ENCODE data around the gene UAP1L1. TPM values are rescaled to one million over a fixed set of nuclear protein-coding genes. Genes with fewer than 3 reads are reported as not detected.
A peak's percentile ranks its signal among the peaks of the same experiment; 100 is the strongest.

UAP1L1 gene
- total and polyA plus RNA-seq, 9 of the 15 experiments (the other 6 are each of a cell fraction or from before 2014, with no cell fraction given) = 0.20 to 8.6 (median 3.7) TPM

DNA sequence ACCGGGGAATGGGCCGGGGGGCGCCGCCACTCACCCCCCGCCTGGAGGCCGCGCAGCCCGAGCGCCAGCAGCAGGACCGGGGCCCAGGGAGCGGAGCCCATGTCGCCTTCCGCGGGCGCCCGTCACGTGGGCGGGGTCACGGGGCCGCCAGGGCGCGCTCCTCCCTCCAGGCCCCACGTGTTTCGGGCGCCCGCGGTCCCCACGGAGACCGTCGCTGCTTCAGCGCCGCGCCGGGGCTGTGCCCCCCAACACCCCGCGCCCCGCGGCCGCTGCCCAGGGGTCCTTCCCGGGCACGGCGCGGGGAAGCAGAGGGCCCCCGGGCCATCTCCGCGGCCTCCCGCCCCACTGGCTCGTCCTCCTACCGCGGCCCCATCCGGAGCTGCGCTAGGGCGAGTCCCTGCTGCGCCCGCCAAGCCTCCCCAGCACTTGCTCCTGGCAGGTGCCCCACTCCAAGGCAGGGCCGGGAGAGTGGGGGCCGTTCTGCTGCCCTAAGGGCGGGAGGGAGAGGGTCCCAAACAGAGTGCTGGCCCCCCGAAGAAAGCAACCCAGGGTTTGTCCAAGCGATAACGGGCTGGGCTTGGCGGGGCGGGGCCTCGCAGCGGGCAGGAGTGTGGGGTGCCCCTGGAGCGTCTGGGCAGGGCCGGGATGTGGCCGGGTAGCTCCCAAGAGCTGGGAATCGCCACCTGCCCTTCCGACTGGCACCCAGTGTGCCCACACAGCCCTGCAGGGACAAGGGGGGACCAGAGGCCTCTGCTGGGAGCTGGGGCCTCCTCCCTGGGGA lies 37.5 kb downstream of the UAP1L1 start, which contains the start of gene DPP7 (continued):
- TF ChIP-seq ZNF274 (IDR thresholded peaks at IDR 0.05; ENCODE audit: borderline replicate concordance, low read depth, low read length) = no peak
- TF ChIP-seq SMC3 (conservative IDR thresholded peaks at IDR 0.05; ENCODE audit: insufficient read depth, low read depth, low read length) = no peak
- no peak for TF ChIP-seq ADNP (tag; IDR thresholded peaks at IDR 0.05)
- no peak for TF ChIP-seq BDP1 (IDR thresholded peaks at IDR 0.05; ENCODE audit: insufficient read depth, insufficient read length)
- no peak for TF ChIP-seq SP2 (IDR thresholded peaks at IDR 0.05; ENCODE audit: extremely low read depth, low read depth, low read length, poor library complexity, severe bottlenecking)
- no peak for TF ChIP-seq HNRNPLL (IDR thresholded peaks at IDR 0.05; ENCODE audit: low read depth, low read length, poor library complexity, severe bottlenecking)
- TF ChIP-seq DEAF1 (CRISPR knock-in tag; IDR thresholded peaks at IDR 0.05) = no peak
- TF ChIP-seq ZNF511 (CRISPR knock-in tag; IDR thresholded peaks at IDR 0.05) = peak; percentile 76; the same call in 1 of the 2 replicates
- TF ChIP-seq NR4A1 (CRISPR knock-in tag; IDR thresholded peaks at IDR 0.05) = no peak
- TF ChIP-seq NR4A1 (tag; IDR thresholded peaks at IDR 0.05) = no peak
- no peak for TF ChIP-seq POLR2B (IDR thresholded peaks at IDR 0.05; ENCODE audit: low read depth, partially characterized antibody)
- TF ChIP-seq, protein P1, sequence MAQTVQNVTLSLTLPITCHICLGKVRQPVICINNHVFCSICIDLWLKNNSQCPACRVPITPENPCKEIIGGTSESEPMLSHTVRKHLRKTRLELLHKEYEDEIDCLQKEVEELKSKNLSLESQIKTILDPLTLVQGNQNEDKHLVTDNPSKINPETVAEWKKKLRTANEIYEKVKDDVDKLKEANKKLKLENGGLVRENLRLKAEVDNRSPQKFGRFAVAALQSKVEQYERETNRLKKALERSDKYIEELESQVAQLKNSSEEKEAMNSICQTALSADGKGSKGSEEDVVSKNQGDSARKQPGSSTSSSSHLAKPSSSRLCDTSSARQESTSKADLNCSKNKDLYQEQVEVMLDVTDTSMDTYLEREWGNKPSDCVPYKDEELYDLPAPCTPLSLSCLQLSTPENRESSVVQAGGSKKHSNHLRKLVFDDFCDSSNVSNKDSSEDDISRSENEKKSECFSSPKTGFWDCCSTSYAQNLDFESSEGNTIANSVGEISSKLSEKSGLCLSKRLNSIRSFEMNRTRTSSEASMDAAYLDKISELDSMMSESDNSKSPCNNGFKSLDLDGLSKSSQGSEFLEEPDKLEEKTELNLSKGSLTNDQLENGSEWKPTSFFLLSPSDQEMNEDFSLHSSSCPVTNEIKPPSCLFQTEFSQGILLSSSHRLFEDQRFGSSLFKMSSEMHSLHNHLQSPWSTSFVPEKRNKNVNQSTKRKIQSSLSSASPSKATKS (CRISPR knock-in tag; IDR thresholded peaks at IDR 0.05) = no peak
- no peak for TF ChIP-seq CCAR2 (IDR thresholded peaks at IDR 0.05; ENCODE audit: low read depth, low read length)
- no peak for TF ChIP-seq PHB2 (IDR thresholded peaks at IDR 0.05; ENCODE audit: low read depth)
- TF ChIP-seq, protein P2, sequence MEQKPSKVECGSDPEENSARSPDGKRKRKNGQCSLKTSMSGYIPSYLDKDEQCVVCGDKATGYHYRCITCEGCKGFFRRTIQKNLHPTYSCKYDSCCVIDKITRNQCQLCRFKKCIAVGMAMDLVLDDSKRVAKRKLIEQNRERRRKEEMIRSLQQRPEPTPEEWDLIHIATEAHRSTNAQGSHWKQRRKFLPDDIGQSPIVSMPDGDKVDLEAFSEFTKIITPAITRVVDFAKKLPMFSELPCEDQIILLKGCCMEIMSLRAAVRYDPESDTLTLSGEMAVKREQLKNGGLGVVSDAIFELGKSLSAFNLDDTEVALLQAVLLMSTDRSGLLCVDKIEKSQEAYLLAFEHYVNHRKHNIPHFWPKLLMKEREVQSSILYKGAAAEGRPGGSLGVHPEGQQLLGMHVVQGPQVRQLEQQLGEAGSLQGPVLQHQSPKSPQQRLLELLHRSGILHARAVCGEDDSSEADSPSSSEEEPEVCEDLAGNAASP (IDR thresholded peaks at IDR 0.05) = no peak
- TF ChIP-seq, protein P3, sequence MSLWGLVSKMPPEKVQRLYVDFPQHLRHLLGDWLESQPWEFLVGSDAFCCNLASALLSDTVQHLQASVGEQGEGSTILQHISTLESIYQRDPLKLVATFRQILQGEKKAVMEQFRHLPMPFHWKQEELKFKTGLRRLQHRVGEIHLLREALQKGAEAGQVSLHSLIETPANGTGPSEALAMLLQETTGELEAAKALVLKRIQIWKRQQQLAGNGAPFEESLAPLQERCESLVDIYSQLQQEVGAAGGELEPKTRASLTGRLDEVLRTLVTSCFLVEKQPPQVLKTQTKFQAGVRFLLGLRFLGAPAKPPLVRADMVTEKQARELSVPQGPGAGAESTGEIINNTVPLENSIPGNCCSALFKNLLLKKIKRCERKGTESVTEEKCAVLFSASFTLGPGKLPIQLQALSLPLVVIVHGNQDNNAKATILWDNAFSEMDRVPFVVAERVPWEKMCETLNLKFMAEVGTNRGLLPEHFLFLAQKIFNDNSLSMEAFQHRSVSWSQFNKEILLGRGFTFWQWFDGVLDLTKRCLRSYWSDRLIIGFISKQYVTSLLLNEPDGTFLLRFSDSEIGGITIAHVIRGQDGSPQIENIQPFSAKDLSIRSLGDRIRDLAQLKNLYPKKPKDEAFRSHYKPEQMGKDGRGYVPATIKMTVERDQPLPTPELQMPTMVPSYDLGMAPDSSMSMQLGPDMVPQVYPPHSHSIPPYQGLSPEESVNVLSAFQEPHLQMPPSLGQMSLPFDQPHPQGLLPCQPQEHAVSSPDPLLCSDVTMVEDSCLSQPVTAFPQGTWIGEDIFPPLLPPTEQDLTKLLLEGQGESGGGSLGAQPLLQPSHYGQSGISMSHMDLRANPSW (CRISPR knock-in tag; IDR thresholded peaks at IDR 0.05) = no peak
- no peak for TF ChIP-seq ZKSCAN1 (IDR thresholded peaks at IDR 0.05; ENCODE audit: low read depth, low read length)
- TF ChIP-seq, protein P4, sequence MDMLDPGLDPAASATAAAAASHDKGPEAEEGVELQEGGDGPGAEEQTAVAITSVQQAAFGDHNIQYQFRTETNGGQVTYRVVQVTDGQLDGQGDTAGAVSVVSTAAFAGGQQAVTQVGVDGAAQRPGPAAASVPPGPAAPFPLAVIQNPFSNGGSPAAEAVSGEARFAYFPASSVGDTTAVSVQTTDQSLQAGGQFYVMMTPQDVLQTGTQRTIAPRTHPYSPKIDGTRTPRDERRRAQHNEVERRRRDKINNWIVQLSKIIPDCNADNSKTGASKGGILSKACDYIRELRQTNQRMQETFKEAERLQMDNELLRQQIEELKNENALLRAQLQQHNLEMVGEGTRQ (CRISPR knock-in tag; IDR thresholded peaks at IDR 0.05) = peak; percentile 91

Data from K562 (cell line).